Measurements from ENCODE around the gene NOD1. TPM values are rescaled to one million over a fixed set of nuclear protein-coding genes. Genes with fewer than 3 reads are reported as not detected.

Gene NOD1
- total RNA-seq, 2 donors from 2014 or later: 16.6 to 18.0 TPM

- DNase-seq (ENCODE audit: low spot score): no peak
- intact Hi-C loops (cut with DNase I): no loop called here
These were observed 20.3 kb downstream of the NOD1 start for GRCh38 chr7:30458311-30458710.

GRCh38 chr7:30453921-30454320 is 24.7 kb downstream of the NOD1 start:
- DNase-seq (ENCODE audit: low spot score): no peak

GRCh38 chr7:30453016-30453415 is 25.6 kb downstream of the NOD1 start:
- intact Hi-C loops (cut with DNase I): no loop called here
- DNase-seq (ENCODE audit: low spot score): no peak

More at GRCh38 chr7:30453921-30454320, 24.7 kb downstream of the NOD1 start:
- intact Hi-C loops (cut with DNase I): no loop called here

GRCh38 chr7:30452280-30452930 is 26.2 kb downstream of the NOD1 start:
- DNase-seq (ENCODE audit: low spot score): no peak
- intact Hi-C loops (cut with DNase I): no loop called here

GRCh38 chr7:30451539-30452279 is 26.9 kb downstream of the NOD1 start:
- intact Hi-C loops (cut with DNase I): no loop called here
- no peak for DNase-seq (ENCODE audit: low spot score)

GRCh38 chr7:30450983-30451497 is 27.5 kb downstream of the NOD1 start:
- DNase-seq (ENCODE audit: low spot score): no peak
- intact Hi-C loops (cut with DNase I): no loop called here

GRCh38 chr7:30450240-30450982 is 28.2 kb downstream of the NOD1 start:
- intact Hi-C loops (cut with DNase I): no loop called here
- no peak for DNase-seq (ENCODE audit: low spot score)

- intact Hi-C loops (cut with DNase I): no loop called here
- DNase-seq (ENCODE audit: low spot score): no peak
These were observed 30.0 kb downstream of the NOD1 start for GRCh38 chr7:30448461-30449189.

GRCh38 chr7:30447466-30447865 is 31.1 kb downstream of the NOD1 start:
- DNase-seq (ENCODE audit: low spot score): no peak
- intact Hi-C loops (cut with DNase I): no loop called here

GRCh38 chr7:30446266-30446665 is 32.3 kb downstream of the NOD1 start:
- intact Hi-C loops (cut with DNase I): no loop called here
- DNase-seq (ENCODE audit: low spot score): no peak

- intact Hi-C loops (cut with DNase I): no loop called here
- DNase-seq (ENCODE audit: low spot score): peak; percentile 90
These were observed 32.8 kb downstream of the NOD1 start for GRCh38 chr7:30445770-30446169.

- DNase-seq (ENCODE audit: low spot score): no peak
- intact Hi-C loops (cut with DNase I): no loop called here
These were observed 40.6 kb downstream of the NOD1 start for GRCh38 chr7:30437823-30438574.

GRCh38 chr7:30436518-30436917 is 42.1 kb downstream of the NOD1 start:
- intact Hi-C loops (cut with DNase I): no loop called here

GRCh38 chr7:30436046-30436445 is 42.5 kb downstream of the NOD1 start:
- no peak for DNase-seq (ENCODE audit: low spot score)
- intact Hi-C loops (cut with DNase I): no loop called here

More at GRCh38 chr7:30436518-30436917, 42.1 kb downstream of the NOD1 start:
- no peak for DNase-seq (ENCODE audit: low spot score)

GRCh38 chr7:30434140-30434799 is 44.3 kb downstream of the NOD1 start:
- intact Hi-C loops (cut with DNase I): no loop called here

GRCh38 chr7:30433506-30433905 is 45.1 kb downstream of the NOD1 start:
- intact Hi-C loops (cut with DNase I): no loop called here

More at GRCh38 chr7:30434140-30434799, 44.3 kb downstream of the NOD1 start:
- no peak for DNase-seq (ENCODE audit: low spot score)

GRCh38 chr7:30433082-30433481 is 45.5 kb downstream of the NOD1 start:
- intact Hi-C loops (cut with DNase I): no loop called here
- DNase-seq (ENCODE audit: low spot score): peak; percentile 88

More at GRCh38 chr7:30433506-30433905, 45.1 kb downstream of the NOD1 start:
- no peak for DNase-seq (ENCODE audit: low spot score)

GRCh38 chr7:30430777-30431176 is 47.8 kb downstream of the NOD1 start:
- DNase-seq (ENCODE audit: low spot score): no peak
- intact Hi-C loops (cut with DNase I): no loop called here
